Anterior cingulate cortex (tissue), 58 donors: ENCODE measurements around the gene ACTN4.

Source experiments
- DNase-seq, 58 donors: peaks; one replicate each; lab custom pipeline; 2025; lab: John Stamatoyannopoulos, UW

ACTN4 gene

GRCh38 chr19:38705197-38706019 is 58.0 kb downstream of the ACTN4 start:
- no peak for DNase-seq

- DNase-seq = no peak
Observed at GRCh38 chr19:38706792-38707511, 59.5 kb downstream of the ACTN4 start.

GRCh38 chr19:38707512-38708114 is 60.2 kb downstream of the ACTN4 start:
- peak in 6 of 58 donors; percentile 6 to 42 (median 26) for DNase-seq

GRCh38 chr19:38708413-38709024 is 61.1 kb downstream of the ACTN4 start:
- no peak for DNase-seq

GRCh38 chr19:38709119-38709518 is 61.7 kb downstream of the ACTN4 start:
- no peak for DNase-seq

GRCh38 chr19:38709671-38710415 is 62.4 kb downstream of the ACTN4 start:
- no peak for DNase-seq

GRCh38 chr19:38710416-38710702 is 62.9 kb downstream of the ACTN4 start:
- DNase-seq = no peak

- peak in 10 of 58 donors; percentile 6 to 35 (median 21) for DNase-seq
Observed at GRCh38 chr19:38710928-38711725, 63.7 kb downstream of the ACTN4 start.

GRCh38 chr19:38711726-38712153 is 64.3 kb downstream of the ACTN4 start:
- DNase-seq = peak in 4 of 58 donors; percentile 19 to 51 (median 34)

- DNase-seq = no peak
Observed at GRCh38 chr19:38712161-38712748, 64.8 kb downstream of the ACTN4 start.

- peak in 31 of 58 donors; percentile 6 to 66 (median 33) for DNase-seq
Observed at GRCh38 chr19:38713227-38713649, 65.8 kb downstream of the ACTN4 start.

GRCh38 chr19:38713865-38714264 is 66.4 kb downstream of the ACTN4 start:
- no peak for DNase-seq

GRCh38 chr19:38714354-38714778 is 66.9 kb downstream of the ACTN4 start:
- DNase-seq = no peak

GRCh38 chr19:38715555-38715954 is 68.1 kb downstream of the ACTN4 start:
- DNase-seq = peak in 15 of 58 donors; percentile 5 to 71 (median 29)

GRCh38 chr19:38717051-38717450 is 69.6 kb downstream of the ACTN4 start:
- no peak for DNase-seq

- DNase-seq = no peak
Observed at GRCh38 chr19:38717855-38718254, 70.4 kb downstream of the ACTN4 start.

- peak in 45 of 58 donors; percentile 12 to 86 (median 52) for DNase-seq
Observed at GRCh38 chr19:38718747-38719543, 71.5 kb downstream of the ACTN4 start.
